Progenitor cell of endocrine pancreas (in vitro differentiated cells): ENCODE results near the gene TNRC6C. TPM values are rescaled to one million over a fixed set of nuclear protein-coding genes. Genes with fewer than 3 reads are reported as not detected.

Experiments used
- DNase-seq: peaks from one replicate; pipeline ENCODE4 v3.0.0; 2021; ENCODE audit warnings: low spot score; ENCODE audit not compliant: unreplicated experiment
- H3K27ac Mint-ChIP-seq: 2 replicates; pipeline ENCODE4 v1.8.0; 2021; ENCODE audit warnings: mild to moderate bottlenecking, moderate library complexity, mixed read lengths
- H3K27me3 Mint-ChIP-seq: 2 replicates; pipeline ENCODE4 v1.8.0; 2021; ENCODE audit warnings: mixed read lengths
- H3K36me3 Mint-ChIP-seq: 2 replicates; pipeline ENCODE4 v1.8.0; 2022; ENCODE audit warnings: mixed read lengths; ENCODE audit not compliant: insufficient read depth
- H3K4me1 Mint-ChIP-seq: 2 replicates; pipeline ENCODE4 v1.8.0; 2021; ENCODE audit warnings: low read depth, mixed read lengths
- H3K4me3 Mint-ChIP-seq: 2 replicates; pipeline ENCODE4 v1.8.0; 2021; ENCODE audit warnings: low read depth, mild to moderate bottlenecking, moderate library complexity, mixed read lengths
- H3K9me3 Mint-ChIP-seq: 2 replicates; pipeline ENCODE4 v1.8.0; 2021; ENCODE audit warnings: low read depth, mixed read lengths
- CTCF ChIP-seq: fragments of 200-600 bp; sonication (generic); IDR thresholded peaks from one replicate; pipeline ENCODE4 v1.5.0; 2021; ENCODE audit warnings: antibody characterized with exemption, mild to moderate bottlenecking; ENCODE audit not compliant: unreplicated experiment
- total RNA-seq: library from RNA; stranded (reverse); gene quantifications from 2 replicates; pipeline ENCODE4 v1.2.1, GENCODE V29; 2021

TNRC6C gene
- total RNA-seq, 1 donor from 2014 or later = 38.3 TPM

- Mint-ChIP-seq H3K4me1 (peaks cover 17% of the 10 kb centered on the region), H3K9me3 (no peaks in the 10 kb centered on the region), H3K4me3 (no peak overlapping the region)
Observed at GRCh38 chr17:77924757-77925336, 33.7 kb upstream of the TNRC6C start.

DNA sequence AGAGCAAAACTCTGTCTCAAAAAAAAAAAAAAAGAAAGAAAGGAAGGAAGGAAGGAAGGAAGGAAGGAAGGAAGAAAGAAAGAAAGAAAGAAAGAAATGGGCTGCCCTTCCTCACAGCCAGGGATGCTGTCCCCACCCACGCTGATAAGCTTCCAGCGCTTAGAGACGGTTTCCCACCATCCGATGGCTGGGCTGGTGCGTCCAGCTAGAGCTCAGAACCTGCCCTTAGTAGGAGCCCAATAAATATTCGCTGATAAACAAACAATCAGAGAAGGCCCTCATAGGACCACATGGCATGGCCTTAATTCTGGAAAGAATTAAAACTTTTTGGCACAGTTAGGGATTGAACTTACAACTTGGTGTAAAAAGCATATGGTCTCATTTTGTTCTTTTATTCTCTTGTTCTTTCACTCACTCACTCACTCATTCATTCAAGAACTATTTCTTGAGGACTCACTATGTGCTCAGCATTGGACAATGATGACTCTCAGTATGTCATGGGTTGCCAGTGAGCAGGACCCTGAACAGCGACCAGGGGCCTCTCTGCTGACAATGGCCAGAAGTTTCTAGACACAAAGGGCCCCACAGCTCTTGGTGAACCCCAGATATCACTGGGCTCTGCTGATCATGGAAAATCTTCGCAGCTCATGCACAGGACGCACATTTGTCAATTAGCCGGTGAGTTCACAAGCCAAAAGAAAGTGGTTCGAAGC lies 32.5 kb upstream of the TNRC6C start:
- H3K27ac Mint-ChIP-seq = no peak overlapping the region
- peaks cover 50% of the 10 kb centered on the region for H3K27me3 Mint-ChIP-seq
- no peaks in the 10 kb centered on the region for H3K9me3 Mint-ChIP-seq
- H3K36me3 Mint-ChIP-seq = no peaks in the 10 kb centered on the region
- peaks cover 17% of the 10 kb centered on the region for H3K4me1 Mint-ChIP-seq
- no peak for DNase-seq
- H3K4me3 Mint-ChIP-seq = no peak overlapping the region
- no peak for TF ChIP-seq CTCF

More at GRCh38 chr17:77924757-77925336, 33.7 kb upstream of the TNRC6C start:
- peaks cover 50% of the 10 kb centered on the region for H3K27me3 Mint-ChIP-seq
- peaks cover under 1% of the 10 kb centered on the region for H3K36me3 Mint-ChIP-seq
- no peak overlapping the region for H3K27ac Mint-ChIP-seq
- TF ChIP-seq CTCF = no peak
- DNase-seq = no peak

- H3K4me3 Mint-ChIP-seq = no peak overlapping the region
- peaks cover 23% of the 10 kb centered on the region for H3K4me1 Mint-ChIP-seq
- no peak for DNase-seq
Observed at GRCh38 chr17:77926981-77927380, 31.5 kb upstream of the TNRC6C start.

GRCh38 chr17:77927777-77928518 lies 30.6 kb upstream of the TNRC6C start:
- no peaks in the 10 kb centered on the region for H3K36me3 Mint-ChIP-seq

More at GRCh38 chr17:77926981-77927380, 31.5 kb upstream of the TNRC6C start:
- Mint-ChIP-seq H3K27ac (no peak overlapping the region), H3K27me3 (peaks cover 52% of the 10 kb centered on the region), H3K36me3 (no peaks in the 10 kb centered on the region), H3K9me3 (no peaks in the 10 kb centered on the region)
- no peak for TF ChIP-seq CTCF

More at GRCh38 chr17:77927777-77928518, 30.6 kb upstream of the TNRC6C start:
- no peaks in the 10 kb centered on the region for H3K9me3 Mint-ChIP-seq
- peaks cover 48% of the 10 kb centered on the region for H3K27me3 Mint-ChIP-seq
- no peak for TF ChIP-seq CTCF
- no peak for DNase-seq
- H3K4me3 Mint-ChIP-seq = no peak overlapping the region
- peaks cover 23% of the 10 kb centered on the region for H3K4me1 Mint-ChIP-seq
- H3K27ac Mint-ChIP-seq = no peak overlapping the region
